Esophagus (tissue), 2 donors: Measurements from ENCODE around the gene PSKH1. TPM values are rescaled to one million over a fixed set of nuclear protein-coding genes. Genes with fewer than 3 reads are reported as not detected.

ENCODE experiments used
- H3K27ac ChIP-seq, 2 donors: one replicate each; pipeline ENCODE4 v1.5.1; 2013; ENCODE audit warnings: low read depth in 2 of 2, mild to moderate bottlenecking in 2 of 2, inconsistent platforms in 1 of 2, low read length in 1 of 2, moderate library complexity in 1 of 2
- H3K27me3 ChIP-seq, 2 donors: one replicate each; pipeline ENCODE4 v1.6.1; 2013; ENCODE audit warnings: low read length in 2 of 2, control low read depth in 1 of 2, mild to moderate bottlenecking in 1 of 2; ENCODE audit not compliant: insufficient read depth in 2 of 2, control insufficient read depth in 1 of 2
- H3K36me3 ChIP-seq, 2 donors: one replicate each; pipeline ENCODE4 v1.6.1; 2013; ENCODE audit warnings: low read length in 1 of 2; ENCODE audit not compliant: control insufficient read depth in 2 of 2, insufficient read depth in 2 of 2
- H3K4me1 ChIP-seq, 2 donors: one replicate each; pipeline ENCODE4 v1.6.1; 2013; ENCODE audit warnings: low read length in 1 of 2; ENCODE audit not compliant: control insufficient read depth in 2 of 2, insufficient read depth in 2 of 2
- H3K4me3 ChIP-seq, 2 donors: one replicate each; pipeline ENCODE4 v1.5.1; 2013; ENCODE audit warnings: low read length in 2 of 2, mild to moderate bottlenecking in 2 of 2, low read depth in 1 of 2, moderate library complexity in 1 of 2
- H3K9me3 ChIP-seq, 2 donors: one replicate each; pipeline ENCODE4 v1.6.1; 2013; ENCODE audit warnings: mild to moderate bottlenecking in 2 of 2, low read depth in 1 of 2, low read length in 1 of 2, moderate library complexity in 1 of 2; ENCODE audit not compliant: control insufficient read depth in 2 of 2, insufficient read depth in 1 of 2
- WGBS, 2 donors: extraction: QIAGEN DNeasy Blood & Tissue Kit; methylation state at CpG; one replicate each; pipeline ENCODE4 v1.1.7; 2013; 5-methylcytosine and 5-hydroxymethylcytosine counted together
- polyA plus RNA-seq, 2 donors: library from polyadenylated mRNA; stranded (reverse); fragments of 200-250 nt; gene quantifications; one replicate each; pipeline ENCODE4 v1.2.3, GENCODE V29; 2013
- donor health status: healthy with polysubstance abuse.
- donor health status: Bipolar disorder and iron deficiency.

The PSKH1 gene
- polyA plus RNA-seq, 2 donors = 12.5 to 13.7 TPM

GRCh38 chr16:67946966-67947558 lies 54.0 kb downstream of the PSKH1 start:
- Histone ChIP-seq H3K9me3 (no peaks in the 10 kb centered on the region), H3K27ac (no peak overlapping the region), H3K36me3 (peaks cover 8 to 52% of the 10 kb centered on the region in 2 donors), H3K4me3 (no peak overlapping the region), H3K4me1 (peaks cover 0 to 13% of the 10 kb centered on the region in 2 donors), H3K27me3 (no peaks in the 10 kb centered on the region)
- 92 to 93% methylated on average over 22 to 28 of the region's 28 CpGs for WGBS, 2 donors

- Histone ChIP-seq H3K9me3 (no peaks in the 10 kb centered on the region), H3K4me3 (no peak overlapping the region), H3K36me3 (peaks cover 8 to 54% of the 10 kb centered on the region in 2 donors), H3K4me1 (peaks cover 0 to 13% of the 10 kb centered on the region in 2 donors), H3K27me3 (no peaks in the 10 kb centered on the region), H3K27ac (peak overlapping the region in 1 of 2 donors; percentile 10)
- WGBS, 2 donors = 71 to 76% methylated on average over 15 of the region's 15 CpGs
Observed at GRCh38 chr16:67948015-67948414, 55.0 kb downstream of the PSKH1 start.

- peaks cover 0 to 12% of the 10 kb centered on the region in 2 donors for H3K4me1 ChIP-seq
- no peak overlapping the region for H3K4me3 ChIP-seq
- H3K27me3 ChIP-seq = no peaks in the 10 kb centered on the region
- no peak overlapping the region for H3K27ac ChIP-seq
- no peaks in the 10 kb centered on the region for H3K9me3 ChIP-seq
- 91% methylated on average over 11 of the region's 11 CpGs for WGBS, 2 donors
- H3K36me3 ChIP-seq = peaks cover 8 to 55% of the 10 kb centered on the region in 2 donors
Observed at GRCh38 chr16:67949645-67950044, 56.6 kb downstream of the PSKH1 start.

GRCh38 chr16:67950335-67950843 lies 57.3 kb downstream of the PSKH1 start:
- H3K9me3 ChIP-seq = no peaks in the 10 kb centered on the region
- H3K27me3 ChIP-seq = no peaks in the 10 kb centered on the region
- peaks cover 8 to 55% of the 10 kb centered on the region in 2 donors for H3K36me3 ChIP-seq
- 86 to 90% methylated on average over 16 of the region's 16 CpGs for WGBS, 2 donors
- H3K4me1 ChIP-seq = peaks cover 0 to 10% of the 10 kb centered on the region in 2 donors
- no peak overlapping the region for H3K4me3 ChIP-seq
- H3K27ac ChIP-seq = no peak overlapping the region

GRCh38 chr16:67951485-67951884 lies 58.4 kb downstream of the PSKH1 start:
- Histone ChIP-seq H3K36me3 (peaks cover 3 to 45% of the 10 kb centered on the region in 2 donors), H3K4me3 (no peak overlapping the region), H3K4me1 (peaks cover 0 to 10% of the 10 kb centered on the region in 2 donors), H3K27ac (peak overlapping the region in 1 of 2 donors; percentile 26), H3K27me3 (no peaks in the 10 kb centered on the region), H3K9me3 (no peaks in the 10 kb centered on the region)
- 56 to 59% methylated on average over 12 of the region's 12 CpGs for whole genome bisulfite sequencing, 2 donors

GRCh38 chr16:67953641-67954375 lies 60.8 kb downstream of the PSKH1 start:
- no peak overlapping the region for H3K27ac ChIP-seq
- H3K36me3 ChIP-seq = peaks cover 1 to 36% of the 10 kb centered on the region in 2 donors
- WGBS, 2 donors = 89 to 93% methylated on average over 8 of the region's 8 CpGs
- no peak overlapping the region for H3K4me3 ChIP-seq
- no peaks in the 10 kb centered on the region for H3K9me3 ChIP-seq
- H3K4me1 ChIP-seq = peaks cover 0 to 3% of the 10 kb centered on the region in 2 donors
- no peaks in the 10 kb centered on the region for H3K27me3 ChIP-seq

- 85 to 88% methylated on average over 10 of the region's 10 CpGs for WGBS, 2 donors
- H3K36me3 ChIP-seq = peaks cover 0 to 36% of the 10 kb centered on the region in 2 donors
Observed at GRCh38 chr16:67954421-67955196, 61.6 kb downstream of the PSKH1 start.

GRCh38 chr16:67957622-67958021 lies 64.6 kb downstream of the PSKH1 start:
- Histone ChIP-seq H3K4me3 (no peak overlapping the region), H3K36me3 (peaks cover 0 to 22% of the 10 kb centered on the region in 2 donors), H3K27ac (no peak overlapping the region), H3K27me3 (no peaks in the 10 kb centered on the region), H3K4me1 (peaks cover 8 to 23% of the 10 kb centered on the region in 2 donors), H3K9me3 (no peaks in the 10 kb centered on the region)
- 97 to 98% methylated on average over 9 of the region's 9 CpGs for WGBS, 2 donors

More at GRCh38 chr16:67954421-67955196, 61.6 kb downstream of the PSKH1 start:
- peaks cover 0 to 7% of the 10 kb centered on the region in 2 donors for H3K4me1 ChIP-seq
- H3K27me3 ChIP-seq = no peaks in the 10 kb centered on the region
- no peak overlapping the region for H3K4me3 ChIP-seq
- H3K9me3 ChIP-seq = no peaks in the 10 kb centered on the region
- H3K27ac ChIP-seq = no peak overlapping the region
